PFSK-1 (cell line): Measurements from ENCODE around the gene PDCD7.

ENCODE experiments used
- POLR2AphosphoS5 ChIP-seq: IDR thresholded peaks from 2 replicates; pipeline ENCODE4 v1.6.1; 2012; ENCODE audit warnings: low read depth, mild to moderate bottlenecking, control low read depth, low read length, moderate library complexity
- REST ChIP-seq, 2 experiments: IDR thresholded peaks; 2 replicates each; pipeline versions ENCODE4 v1.6.1 to v1.8.0; 2011 to 2012; ENCODE audit warnings: low read depth in 2 of 2, low read length in 2 of 2, control low read depth in 1 of 2, inconsistent platforms in 1 of 2, mild to moderate bottlenecking in 1 of 2, moderate library complexity in 1 of 2; ENCODE audit not compliant: insufficient read depth in 1 of 2

- peak; percentile 97 for TF ChIP-seq POLR2AphosphoS5
- no peak for TF ChIP-seq REST (IDR thresholded peaks at IDR 0.05; ENCODE audit: insufficient read depth in 1 of 2, low read depth in 2 of 2, low read length in 2 of 2)
These were observed at the start of gene PDCD7 for GRCh38 chr15:65133548-65134200.
